ENCODE results near the gene BRAP.
A peak's percentile ranks its signal among the peaks of the same experiment; 100 is the strongest.
"Not testable (repeated sequence)": the region's sequence is repeated elsewhere in the genome, so short reads cannot be mapped to it uniquely, and the experiment has no call there.

The BRAP gene

DNA sequence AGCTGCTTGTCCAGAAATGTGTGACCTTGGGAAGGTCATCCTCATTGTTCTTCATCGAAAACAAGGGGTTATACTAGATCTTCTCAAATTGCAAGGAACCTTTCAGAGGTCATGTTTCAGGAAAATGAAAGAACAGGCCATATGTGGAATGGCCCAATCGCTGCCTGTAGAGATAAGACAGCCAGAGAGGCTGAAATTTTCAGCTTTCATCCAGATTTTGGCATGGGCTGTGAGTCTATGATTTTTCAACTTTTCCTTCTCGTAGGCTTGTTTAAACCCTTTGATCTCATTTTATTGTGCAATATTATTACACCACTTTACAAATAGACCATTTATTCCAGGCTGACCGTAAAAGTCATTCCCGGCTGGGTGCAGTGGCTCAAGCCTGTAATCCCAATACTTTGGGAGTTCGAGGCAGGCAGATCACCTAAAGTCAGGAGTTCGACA, 69.6 kb downstream of the BRAP start:
- DNase-seq (ENCODE audit: low spot score): no peak

DNA sequence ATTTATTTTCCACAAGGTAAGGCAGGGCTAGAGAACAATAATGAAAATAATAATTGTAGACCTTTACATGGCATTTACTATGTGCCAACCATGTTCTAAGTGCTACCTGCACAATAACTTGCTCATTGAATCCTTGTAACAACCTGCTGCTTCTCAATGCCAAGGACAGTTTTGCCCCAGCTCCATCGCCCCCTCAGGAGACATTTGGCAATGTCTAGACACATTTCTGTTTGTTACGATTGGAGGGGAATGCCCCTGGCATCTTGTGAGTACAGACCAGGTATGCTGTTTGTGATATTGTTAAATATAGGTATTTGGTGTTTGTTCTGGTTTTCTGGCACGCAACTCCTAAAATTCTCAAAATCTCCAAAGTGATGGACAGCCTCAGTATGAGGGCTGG, 78.5 kb downstream of the BRAP start:
- DNase-seq (ENCODE audit: low spot score): no peak

DNA sequence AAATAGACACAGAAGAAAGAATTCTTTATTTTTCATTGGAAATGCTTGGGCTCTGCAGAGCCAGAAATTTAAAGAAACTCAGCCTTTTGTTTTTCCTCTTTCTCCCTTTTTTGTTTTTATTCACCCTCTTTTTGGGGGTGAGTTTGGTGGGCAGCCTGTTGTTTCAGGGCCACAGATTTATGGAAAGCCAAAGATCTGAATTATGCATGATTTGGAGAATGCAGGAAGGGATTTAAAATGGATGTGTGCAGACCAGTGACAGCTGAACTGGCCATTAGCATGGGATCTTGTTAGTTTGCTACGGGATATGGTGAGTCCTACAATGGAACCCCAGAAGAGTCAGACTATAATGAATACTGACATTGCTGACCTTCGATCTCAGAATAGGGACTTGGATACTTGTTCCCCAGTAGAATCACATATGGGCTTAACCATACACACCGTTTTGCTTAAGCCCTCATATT, 79.0 kb downstream of the BRAP start:
- no peak for DNase-seq (ENCODE audit: low spot score)

DNA sequence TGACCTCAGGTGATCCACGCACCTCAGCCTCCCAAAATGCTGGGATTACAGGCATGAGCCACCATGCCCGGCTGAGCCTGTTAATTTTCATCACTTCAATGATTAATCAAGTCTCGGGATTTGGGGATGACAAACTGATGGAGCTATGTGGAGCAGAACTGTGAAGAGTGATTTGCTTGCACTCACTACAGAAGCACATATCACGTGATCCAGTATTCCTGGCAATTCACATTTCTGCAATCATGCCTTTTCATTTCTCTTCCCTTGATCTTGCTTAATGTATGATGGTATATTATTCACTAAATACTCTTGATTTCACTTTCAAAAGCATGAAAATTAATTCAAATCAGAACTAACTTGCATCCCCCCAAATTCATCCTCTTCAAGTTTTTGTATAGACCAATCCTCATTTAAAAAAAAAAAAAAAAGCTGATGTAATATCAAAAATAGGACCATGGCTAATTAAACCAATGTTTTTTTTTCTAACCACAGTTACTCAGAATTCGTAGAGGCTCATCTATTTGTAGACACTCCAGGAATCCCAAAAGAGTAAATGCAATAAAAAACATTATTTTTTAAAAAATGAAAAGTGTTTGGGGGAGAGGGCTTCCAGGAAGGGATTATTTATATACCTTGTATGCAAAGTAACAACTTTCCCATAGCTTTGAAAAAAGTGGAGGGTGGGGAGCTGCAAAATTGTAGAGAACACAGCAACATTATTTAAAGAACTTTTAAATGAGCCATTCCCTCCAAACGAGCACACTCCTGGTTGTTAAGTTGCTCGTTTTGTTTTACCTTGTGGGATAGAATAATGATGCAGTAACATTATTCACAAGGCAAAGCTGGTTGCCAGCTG, 79.6 kb downstream of the BRAP start:
- DNase-seq (ENCODE audit: low spot score): no peak

DNA sequence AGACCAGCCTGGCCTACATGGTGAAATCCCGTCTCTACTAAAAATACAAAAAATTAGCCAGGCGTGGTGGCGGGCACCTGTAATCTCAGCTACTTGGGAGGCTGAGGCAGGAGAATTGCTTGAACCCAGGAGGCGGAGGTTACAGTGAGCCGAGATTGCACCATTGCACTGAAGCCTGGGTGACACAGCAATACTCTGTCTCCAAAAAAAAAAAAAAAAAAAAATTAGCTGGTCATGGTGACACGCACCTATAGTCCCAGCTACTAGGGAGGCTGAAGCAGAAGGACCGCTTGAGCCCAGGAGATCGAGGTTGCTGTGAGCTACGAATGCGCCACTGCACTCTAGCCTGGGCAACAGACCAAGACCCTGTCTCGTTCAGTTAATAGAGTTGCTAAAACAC, 82.9 kb downstream of the BRAP start:
- not testable (repeated sequence) for DNase-seq (ENCODE audit: low spot score)

DNA sequence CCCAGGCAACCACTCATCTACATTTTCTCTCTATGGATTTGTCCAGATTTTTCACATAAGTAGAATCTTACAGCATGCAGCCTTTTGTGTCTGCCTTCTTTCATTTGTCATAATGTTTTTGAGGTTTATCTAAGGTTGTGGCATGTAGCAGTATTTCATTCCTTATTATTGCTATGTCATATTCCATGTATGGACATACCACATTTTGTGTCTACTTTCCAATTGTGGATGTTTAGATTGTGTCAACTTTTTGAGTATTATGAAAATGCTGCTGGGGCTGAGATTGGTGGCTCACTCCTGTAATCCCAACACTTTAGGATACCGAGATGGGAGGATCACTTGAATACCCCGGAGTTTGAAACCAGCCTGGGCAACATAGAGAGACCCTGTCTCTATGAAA, 83.4 kb downstream of the BRAP start:
- no peak for DNase-seq (ENCODE audit: low spot score)

DNA sequence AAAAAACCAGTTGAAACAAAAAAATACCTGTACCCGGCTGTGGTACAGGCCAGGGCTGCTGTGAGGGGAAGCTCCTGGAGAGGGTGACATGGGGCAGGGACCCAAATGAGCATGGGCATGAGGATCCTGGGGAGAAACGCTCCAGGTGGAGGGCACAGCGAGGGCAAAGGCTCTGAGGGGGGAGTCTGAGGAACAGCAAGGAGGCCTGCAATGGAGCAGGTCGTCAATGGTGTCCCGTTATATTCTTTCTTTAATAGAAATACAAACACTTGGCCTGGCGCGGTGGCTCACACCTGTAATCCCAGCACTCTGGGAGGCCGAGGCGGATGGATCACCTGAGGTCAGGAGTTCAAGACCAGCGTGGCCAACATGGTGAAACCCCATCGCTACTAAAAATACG, 84.8 kb downstream of the BRAP start:
- not testable (repeated sequence) for DNase-seq (ENCODE audit: low spot score)

DNA sequence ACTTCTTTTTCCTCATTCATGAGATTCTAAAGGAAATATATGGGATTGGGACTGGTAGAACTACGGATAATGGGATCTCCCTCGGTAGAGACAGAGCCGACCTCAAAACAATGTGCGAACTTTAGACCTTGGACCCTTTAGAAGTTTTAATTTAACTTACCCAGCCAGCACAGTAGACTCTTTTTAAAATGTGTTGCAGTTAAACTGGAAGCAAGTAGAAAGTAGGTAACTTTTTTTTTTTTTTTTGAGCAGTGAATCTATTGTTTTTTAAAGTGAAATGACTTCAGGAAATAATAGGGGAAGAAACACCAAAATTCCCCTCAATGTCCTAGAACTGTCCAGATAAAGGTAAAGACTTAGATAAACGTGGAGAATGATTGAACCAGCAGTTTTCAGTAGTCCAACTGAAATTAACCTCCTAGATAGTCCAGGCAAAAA, 85.5 kb downstream of the BRAP start:
- no peak for DNase-seq (ENCODE audit: low spot score)

DNA sequence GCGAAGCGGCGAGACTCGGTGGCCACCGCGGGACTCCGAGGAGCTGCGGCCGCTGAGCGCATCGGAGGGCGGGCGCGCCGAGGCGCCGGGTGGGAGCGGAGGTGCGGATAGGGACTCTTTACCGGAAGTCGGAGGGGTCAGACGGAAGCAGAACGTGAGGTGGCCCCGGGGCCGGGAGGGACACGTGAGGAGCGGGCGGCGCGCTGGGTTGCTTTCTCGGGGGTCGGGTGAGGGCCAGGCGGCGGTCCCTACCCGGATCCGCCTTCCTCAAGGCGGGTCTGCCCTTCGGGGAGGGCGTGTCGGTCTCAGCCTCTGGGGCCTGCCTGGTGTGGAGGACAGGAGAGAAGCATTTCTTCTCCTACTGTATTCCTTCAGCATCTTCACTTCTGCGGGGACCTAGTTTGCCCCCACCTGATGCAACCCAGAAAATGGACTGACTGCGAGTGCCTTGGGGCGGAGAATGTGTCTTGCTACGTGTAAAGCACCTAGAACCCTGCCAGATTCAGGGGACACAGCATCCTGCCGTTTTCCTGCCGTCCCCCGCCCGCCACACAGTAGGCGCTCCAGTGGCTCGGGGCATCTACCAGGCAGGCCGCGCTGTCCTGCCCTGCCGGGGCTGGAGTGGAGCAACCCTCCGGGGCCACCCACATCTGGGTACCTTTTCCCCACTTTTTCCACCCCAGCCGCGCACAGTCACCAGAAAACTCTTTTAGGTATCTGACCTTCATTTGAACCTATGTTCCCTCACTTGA, 86.1 kb downstream of the BRAP start:
- DNase-seq (ENCODE audit: low spot score): peak; percentile 85

DNA sequence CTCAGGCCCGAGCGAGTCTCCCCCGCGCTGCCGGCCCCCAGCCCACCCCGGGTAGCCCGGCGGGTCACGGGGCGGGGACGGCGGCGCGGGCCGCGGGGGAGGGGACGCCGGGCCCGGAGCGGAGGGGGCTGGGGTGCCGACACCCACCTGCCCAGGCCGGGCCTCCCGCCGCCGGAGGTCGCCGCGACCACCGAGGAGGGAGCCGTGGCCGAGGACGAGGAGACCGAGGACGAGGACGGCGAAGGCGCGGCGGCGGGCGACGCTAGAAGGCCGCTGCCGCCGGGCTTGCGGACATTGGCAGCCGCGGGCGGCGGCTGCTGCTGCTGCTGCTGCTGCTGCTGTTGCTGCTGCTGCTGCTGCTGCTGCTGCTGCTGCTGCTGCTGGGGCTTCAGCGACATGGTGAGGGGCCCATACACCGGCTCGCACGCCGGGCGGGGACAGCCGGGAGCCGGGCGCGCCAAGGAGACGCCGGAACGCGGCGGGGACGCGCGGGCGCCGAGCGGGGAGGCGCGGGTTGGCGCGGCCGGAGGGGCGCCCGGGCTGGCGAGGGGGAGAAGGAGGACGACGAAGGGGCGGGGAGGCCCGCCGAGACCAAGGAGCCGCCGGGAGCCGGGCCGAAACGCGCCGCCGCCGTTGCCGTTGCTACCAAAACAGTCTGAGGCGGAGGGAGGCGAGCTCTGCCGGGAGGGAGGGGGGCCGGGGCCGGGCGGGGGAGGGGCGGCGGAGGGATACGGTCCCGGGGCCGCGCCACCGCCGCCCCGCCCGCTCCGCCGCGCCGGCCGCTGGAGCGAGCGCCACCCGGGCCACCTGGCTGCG, 86.9 kb downstream of the BRAP start, which contains the start of gene ATXN2:
ATXN2 (minus strand) TSS at position 679 of the 816 bp plus-strand sequence; CDS start at position 398, 281 bp downstream.
- DNase-seq (ENCODE audit: low spot score): peak; percentile 64

DNA sequence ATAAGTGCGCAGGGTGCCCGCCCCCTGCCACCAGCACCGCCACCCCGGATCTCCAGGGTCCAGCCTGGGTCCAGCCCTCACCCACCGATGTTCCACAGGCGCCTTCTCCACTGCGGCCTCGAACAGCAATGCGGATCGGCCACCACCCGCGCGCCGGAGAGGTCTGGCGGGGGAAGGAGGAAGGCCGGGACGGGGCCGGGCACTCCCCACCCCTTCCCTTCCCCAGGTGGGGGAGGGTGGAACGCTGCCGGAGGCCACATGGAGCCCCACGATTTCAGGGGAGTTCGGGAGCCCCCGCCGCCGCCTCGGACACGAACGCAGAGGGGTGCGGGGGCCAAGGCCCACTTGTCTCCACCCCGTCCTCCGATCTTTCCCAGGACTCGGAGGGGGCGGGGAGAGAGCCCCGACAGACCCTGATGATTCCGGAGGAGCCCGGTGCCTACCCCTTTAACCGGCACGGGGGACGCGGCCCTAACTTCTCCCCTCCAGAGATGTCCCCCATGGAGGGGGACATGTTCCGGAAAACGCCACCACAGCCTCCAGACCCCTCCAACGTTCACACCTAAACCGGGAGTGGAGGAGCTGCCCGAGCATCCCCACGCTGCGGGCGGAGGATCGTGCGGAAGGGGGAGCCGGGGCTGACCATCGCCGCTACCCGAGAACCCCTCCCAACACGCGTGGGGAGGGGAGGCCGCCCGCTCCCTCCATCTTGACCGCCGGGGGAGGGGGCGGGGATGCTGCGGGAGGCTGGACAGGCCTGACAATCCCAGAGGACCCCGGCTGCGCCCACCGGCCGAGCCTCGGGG, 87.7 kb downstream of the BRAP start:
- DNase-seq (ENCODE audit: low spot score): peak; percentile 6

DNA sequence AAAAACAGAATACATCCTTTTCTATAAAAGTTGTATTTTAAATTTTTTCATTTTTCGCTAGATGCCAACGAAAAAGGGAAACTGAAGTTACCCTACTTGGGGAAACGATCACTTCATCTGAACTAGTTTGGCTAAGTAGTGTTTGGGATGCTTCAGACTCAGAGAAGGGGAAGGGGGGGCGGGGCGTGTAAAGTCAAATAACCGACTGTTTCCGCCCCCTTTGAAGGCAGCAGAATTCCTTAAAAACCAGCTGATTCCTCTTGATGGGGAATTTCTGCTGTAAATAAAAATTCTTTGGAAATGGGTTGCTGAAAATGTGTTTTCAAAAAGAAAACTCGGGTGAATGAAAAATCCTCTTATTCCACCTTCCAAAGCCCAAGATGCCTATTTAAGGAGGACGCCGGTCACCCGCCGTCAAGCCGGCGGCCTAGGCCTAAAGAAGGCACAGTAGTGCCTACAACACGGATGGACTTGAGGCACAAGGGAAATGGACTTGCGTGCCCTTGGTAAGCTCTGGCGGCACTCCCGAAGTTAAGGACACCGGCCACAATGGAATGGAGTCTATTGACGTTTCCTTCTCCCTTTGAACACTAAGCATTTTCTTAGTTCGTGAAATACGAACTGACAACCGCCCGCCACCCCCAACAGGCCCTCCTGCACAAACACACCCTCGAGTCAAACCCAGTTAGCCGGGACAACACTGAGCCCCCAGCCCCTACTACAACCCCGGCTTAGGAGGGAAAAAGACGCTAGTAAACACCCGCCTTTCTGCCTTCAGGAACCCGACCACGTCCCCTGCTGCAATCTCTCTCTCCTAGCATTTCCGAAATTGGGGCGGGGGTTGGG, 88.5 kb downstream of the BRAP start:
- DNase-seq (ENCODE audit: low spot score): no peak

DNA sequence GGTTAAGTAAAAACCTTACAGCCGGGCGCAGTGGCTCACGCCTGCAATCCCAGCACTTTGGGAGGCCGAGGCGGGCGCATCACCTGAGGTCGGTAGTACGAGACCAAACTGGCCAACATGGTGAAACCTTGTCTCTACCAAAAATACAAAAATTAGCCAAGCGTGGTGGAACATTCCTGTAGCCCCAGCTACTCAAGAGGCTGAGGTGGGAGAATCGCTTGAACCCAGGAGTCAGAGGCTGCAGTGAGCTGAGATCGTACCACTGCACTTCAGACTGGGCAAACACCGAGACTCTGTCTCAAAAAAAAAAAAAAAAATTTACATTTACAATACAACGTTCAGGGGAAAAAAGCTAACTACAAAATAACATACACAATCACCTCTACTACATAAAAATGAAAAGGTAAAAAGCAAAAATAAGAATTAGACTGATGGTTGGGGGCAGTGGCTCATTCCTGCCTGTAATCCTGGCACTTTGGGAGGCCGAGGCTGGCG, 90.4 kb downstream of the BRAP start:
- not testable (repeated sequence) for DNase-seq (ENCODE audit: low spot score)

Data from CD4-positive, alpha-beta T cell treated with Interleukin-15 for 4 hours (primary cell).